Measurements from ENCODE around the gene KIF3B.

KIF3B gene

DNA sequence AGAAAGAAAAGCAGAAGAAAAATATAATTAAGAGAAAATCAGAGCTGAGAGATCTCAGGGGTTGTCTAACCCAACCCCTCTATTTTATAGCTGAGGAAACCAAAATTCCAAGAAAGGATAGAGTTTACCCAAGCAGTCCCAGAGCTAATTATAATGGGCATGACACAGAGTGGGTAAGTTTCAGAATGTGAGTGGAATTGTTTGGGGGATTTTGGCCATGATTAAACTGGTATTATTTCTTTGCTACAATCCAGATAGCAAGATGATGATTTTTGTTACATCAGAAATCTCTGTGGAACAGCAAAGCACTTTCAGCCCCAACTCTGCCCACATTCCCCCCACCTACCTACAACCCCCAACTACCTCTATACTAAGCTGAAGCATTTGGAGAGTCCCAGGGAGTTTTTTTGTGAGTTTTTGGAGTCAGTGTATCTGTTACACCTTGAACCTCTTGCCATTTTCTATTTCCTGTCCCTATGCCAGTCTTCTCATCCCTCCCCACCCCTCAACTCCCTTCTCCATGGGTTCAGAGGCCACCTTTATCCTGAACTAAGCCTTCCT, 45.0 kb upstream of the KIF3B start:
- TF ChIP-seq, protein P1, sequence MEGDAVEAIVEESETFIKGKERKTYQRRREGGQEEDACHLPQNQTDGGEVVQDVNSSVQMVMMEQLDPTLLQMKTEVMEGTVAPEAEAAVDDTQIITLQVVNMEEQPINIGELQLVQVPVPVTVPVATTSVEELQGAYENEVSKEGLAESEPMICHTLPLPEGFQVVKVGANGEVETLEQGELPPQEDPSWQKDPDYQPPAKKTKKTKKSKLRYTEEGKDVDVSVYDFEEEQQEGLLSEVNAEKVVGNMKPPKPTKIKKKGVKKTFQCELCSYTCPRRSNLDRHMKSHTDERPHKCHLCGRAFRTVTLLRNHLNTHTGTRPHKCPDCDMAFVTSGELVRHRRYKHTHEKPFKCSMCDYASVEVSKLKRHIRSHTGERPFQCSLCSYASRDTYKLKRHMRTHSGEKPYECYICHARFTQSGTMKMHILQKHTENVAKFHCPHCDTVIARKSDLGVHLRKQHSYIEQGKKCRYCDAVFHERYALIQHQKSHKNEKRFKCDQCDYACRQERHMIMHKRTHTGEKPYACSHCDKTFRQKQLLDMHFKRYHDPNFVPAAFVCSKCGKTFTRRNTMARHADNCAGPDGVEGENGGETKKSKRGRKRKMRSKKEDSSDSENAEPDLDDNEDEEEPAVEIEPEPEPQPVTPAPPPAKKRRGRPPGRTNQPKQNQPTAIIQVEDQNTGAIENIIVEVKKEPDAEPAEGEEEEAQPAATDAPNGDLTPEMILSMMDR (IDR thresholded peaks at IDR 0.05; ENCODE audit: low read length, missing control alignments) = no peak
- DNase-seq (ENCODE audit: low read depth) = no peak
- H3K4me3 ChIP-seq (replicated peaks; ENCODE audit: low read depth, low read length) = no peak overlapping the region

DNA sequence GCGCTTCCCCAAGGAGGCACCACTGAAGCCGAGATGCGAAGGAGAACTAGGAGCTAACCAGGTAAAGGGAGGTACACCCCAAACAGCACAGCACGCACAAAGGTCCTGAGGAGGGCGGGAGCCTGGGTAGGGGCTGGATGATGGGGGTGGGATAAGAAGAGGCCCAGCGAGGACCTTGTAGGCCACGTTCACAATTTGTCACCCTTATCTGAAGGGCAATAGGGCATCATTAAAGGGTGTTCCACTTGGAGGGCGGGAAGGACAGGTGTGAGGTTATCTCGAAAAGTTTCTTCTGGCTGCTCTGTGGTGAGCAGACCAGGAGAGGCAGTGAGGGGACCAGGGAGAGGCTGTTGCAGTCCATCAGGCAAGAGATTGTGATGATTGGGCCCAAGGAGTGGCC, 44.2 kb upstream of the KIF3B start:
- DNase-seq (ENCODE audit: low read depth) = no peak
- H3K4me3 ChIP-seq (replicated peaks; ENCODE audit: low read depth, low read length) = no peak overlapping the region
- TF ChIP-seq, protein P1 (IDR thresholded peaks at IDR 0.05; ENCODE audit: low read length, missing control alignments) = no peak

DNA sequence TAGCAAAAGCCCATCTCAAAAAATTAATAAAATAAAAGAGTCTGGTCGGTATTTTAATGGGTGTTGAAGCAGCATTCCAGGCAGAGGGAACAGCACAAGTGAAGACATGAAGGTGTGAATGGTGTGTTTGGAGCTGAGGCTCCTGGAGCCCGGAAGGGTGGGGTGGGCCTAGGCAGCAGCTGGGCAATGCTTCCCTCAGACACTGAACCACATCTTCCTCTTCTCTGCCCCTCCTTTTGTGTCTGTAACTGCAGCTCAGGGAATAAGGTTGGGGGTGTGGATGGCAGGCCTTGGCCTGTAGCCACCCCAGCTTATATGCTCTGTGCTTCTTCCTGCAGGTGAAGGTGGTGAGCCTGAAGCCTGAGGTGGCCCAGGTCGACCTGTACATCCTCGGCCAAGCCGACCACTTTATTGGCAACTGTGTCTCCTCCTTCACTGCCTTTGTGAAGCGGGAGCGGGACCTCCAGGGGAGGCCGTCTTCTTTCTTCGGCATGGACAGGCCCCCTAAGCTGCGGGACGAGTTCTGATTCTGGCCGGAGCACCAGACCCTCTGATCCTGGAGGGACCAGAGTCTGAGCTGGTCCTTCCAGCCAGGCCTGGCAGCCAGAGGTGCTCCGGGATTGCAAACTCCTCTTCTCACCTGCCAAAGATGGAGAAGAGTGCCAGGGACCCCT, 43.2 kb upstream of the KIF3B start:
- DNase-seq (ENCODE audit: low read depth) = no peak
- no peak overlapping the region for H3K4me3 ChIP-seq (replicated peaks; ENCODE audit: low read depth, low read length)
- TF ChIP-seq, protein P1 (IDR thresholded peaks at IDR 0.05; ENCODE audit: low read length, missing control alignments) = no peak

DNA sequence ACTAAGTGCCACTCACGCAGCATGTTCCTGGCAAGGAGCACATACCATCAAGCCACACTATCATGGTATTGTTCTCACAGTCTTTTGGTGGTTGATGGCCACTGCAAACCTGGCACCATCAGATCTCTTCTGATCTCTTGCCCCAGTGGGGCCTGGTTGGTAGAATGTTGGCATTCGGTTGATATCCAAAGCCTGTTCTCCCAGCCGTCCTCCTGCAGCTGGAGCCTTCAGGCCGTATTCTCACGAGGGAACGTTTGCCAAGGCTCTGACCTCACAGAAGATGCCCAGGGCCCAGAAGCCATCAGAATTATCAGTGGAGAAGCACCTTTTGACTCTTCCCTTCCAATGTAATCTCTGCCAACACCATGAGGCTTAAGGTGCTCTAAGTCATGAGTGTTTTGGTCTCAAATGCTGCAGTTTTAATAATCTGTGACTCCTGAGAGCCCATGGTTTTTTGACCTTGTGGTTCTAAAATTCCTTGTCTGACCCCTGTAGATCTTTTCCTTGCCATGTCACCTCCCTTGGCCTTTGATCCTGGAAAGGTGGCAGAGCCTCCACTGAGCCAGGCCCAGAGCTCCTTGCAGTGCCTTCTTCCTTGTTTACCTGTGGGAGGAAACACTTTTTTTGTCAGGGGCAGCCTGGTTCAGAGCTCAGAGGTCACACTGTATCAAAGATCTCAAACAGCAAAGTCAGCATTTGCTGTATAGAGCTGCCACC, 42.0 kb upstream of the KIF3B start:
- no peak overlapping the region for H3K4me3 ChIP-seq (replicated peaks; ENCODE audit: low read depth, low read length)
- TF ChIP-seq, protein P1 (IDR thresholded peaks at IDR 0.05; ENCODE audit: low read length, missing control alignments) = no peak
- DNase-seq (ENCODE audit: low read depth) = no peak

DNA sequence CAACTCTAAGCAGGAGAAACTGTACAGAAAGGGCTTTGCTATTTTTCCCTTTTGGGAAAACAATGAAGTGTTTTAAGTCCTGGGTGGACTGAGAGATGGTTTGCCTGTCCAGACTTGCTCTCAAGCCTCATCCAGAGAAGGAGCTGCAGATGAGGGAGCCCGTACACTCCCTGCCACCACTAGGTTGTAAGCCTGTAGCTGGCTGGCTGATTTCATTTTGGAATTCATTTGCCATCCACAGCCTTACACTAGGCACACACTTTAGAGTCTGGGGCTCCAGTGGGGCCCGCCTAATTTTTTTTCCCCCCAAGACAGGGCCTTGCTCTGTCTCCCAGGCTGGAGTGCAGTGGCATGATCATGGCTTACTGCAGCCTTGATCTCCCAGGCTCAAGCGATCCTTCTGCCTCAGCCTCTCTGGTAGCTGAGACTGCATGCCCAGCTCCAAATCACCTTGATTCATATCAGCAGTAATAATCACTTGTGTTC, 41.4 kb upstream of the KIF3B start:
- TF ChIP-seq, protein P1 (IDR thresholded peaks at IDR 0.05; ENCODE audit: low read length, missing control alignments) = no peak
- no peak overlapping the region for H3K4me3 ChIP-seq (replicated peaks; ENCODE audit: low read depth, low read length)
- no peak for DNase-seq (ENCODE audit: low read depth)

DNA sequence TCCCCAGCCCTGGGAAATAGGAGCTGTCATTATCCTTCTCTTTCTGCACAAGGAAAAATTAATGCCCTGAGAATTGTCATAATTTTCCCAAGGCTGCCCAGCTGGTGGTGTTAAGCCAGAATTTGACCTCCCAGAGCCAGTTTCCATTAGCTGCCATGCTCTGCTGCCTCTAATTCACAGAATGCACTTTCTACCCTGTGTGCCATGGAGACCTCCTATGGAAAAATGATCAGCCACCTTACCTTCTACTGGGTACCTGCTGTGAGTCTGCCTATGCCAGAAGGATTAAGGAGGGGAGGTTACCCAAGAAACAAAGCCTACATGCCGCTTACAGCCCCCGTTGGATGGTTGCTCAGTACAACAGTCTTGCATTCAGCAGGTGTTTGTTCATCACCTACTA, 40.6 kb upstream of the KIF3B start:
- TF ChIP-seq, protein P1 (IDR thresholded peaks at IDR 0.05; ENCODE audit: low read length, missing control alignments) = no peak
- no peak for DNase-seq (ENCODE audit: low read depth)
- H3K4me3 ChIP-seq (replicated peaks; ENCODE audit: low read depth, low read length) = no peak overlapping the region
